ENCODE data around the gene FOLR1. TPM values are rescaled to one million over a fixed set of nuclear protein-coding genes. Genes with fewer than 3 reads are reported as not detected.

Gene FOLR1
- total and polyA plus RNA-seq, 2 of the 4 experiments (the other 2 are of a cell fraction) = 0.24 TPM; not detected in 1

- 100% methylated on average over 1 of the region's 3 CpGs; no CpG with 5 or more reads in 1 of the 2 experiments for WGBS, 2 experiments (ENCODE audit: extremely low coverage in 2 of 2, insufficient read length in 1 of 2)
- Histone ChIP-seq H4K5ac (ENCODE audit: low read depth, low read length) (no peak overlapping the region), H2BK5ac (ENCODE audit: low read depth, low read length, poor library complexity, severe bottlenecking) (no peak overlapping the region), H2BK120ac (ENCODE audit: low read depth, low read length) (no peak overlapping the region), H4K91ac (ENCODE audit: insufficient read depth, low read depth, low read length) (no peak overlapping the region), H3K4me3 (ENCODE audit: insufficient read depth, low read depth, low read length) (no peak overlapping the region), H3K4me1 (ENCODE audit: control insufficient read depth, insufficient read depth, low read length) (no peaks in the 10 kb centered on the region), H3K79me1 (ENCODE audit: low read depth in 1 of 2, low read length in 2 of 2) (no peaks in the 10 kb centered on the region), H3K4ac (ENCODE audit: low read depth, low read length) (no peak overlapping the region), H3K4me2 (ENCODE audit: low read depth, low read length) (no peak overlapping the region), H3K9me3 (ENCODE audit: control insufficient read depth, insufficient read depth, low read length) (peaks cover 3% of the 10 kb centered on the region; the same call in 1 of the 2 replicates), H2BK15ac (ENCODE audit: low read depth, low read length) (no peak overlapping the region), H3K27ac (ENCODE audit: insufficient read depth, low read length) (no peak overlapping the region), H3K9me1 (ENCODE audit: insufficient read depth, low read length) (no peaks in the 10 kb centered on the region), H4K20me1 (ENCODE audit: insufficient read depth, low read length) (no peaks in the 10 kb centered on the region), H2AK9ac (replicated peaks; ENCODE audit: low read depth, low read length, poor library complexity) (no peak overlapping the region), H3K9ac (ENCODE audit: low read depth, low read length) (no peak overlapping the region), H3K56ac (ENCODE audit: extremely low read depth, insufficient read depth, low read length) (no peak overlapping the region), H3K14ac (replicated peaks; ENCODE audit: low read depth, low read length) (no peak overlapping the region), H2AFZ (replicated peaks; ENCODE audit: low read length, poor library complexity) (no peak overlapping the region), H3K27me3 (ENCODE audit: control insufficient read depth, insufficient read depth, low read length) (peaks cover 14% of the 10 kb centered on the region; the same call in 1 of the 2 replicates), H4K8ac (ENCODE audit: low read depth in 2 of 2, low read length in 2 of 2) (no peak overlapping the region), H3K36me3 (ENCODE audit: control insufficient read depth, insufficient read depth, low read length) (no peaks in the 10 kb centered on the region), H2BK20ac (ENCODE audit: low read depth, low read length) (no peak overlapping the region), H3K23ac (ENCODE audit: low read depth, low read length) (no peak overlapping the region), H3K18ac (ENCODE audit: low read depth, low read length) (no peak overlapping the region), H2AK5ac (ENCODE audit: low read depth, low read length) (no peak overlapping the region)
- dilution Hi-C loops (cut with HindIII; ENCODE audit: low sequenced_read_pairs, unreplicated experiment) = no loop called here
- no peak for ATAC-seq (ENCODE audit: low read depth)
- TF ChIP-seq MXI1 (IDR thresholded peaks at IDR 0.05; ENCODE audit: borderline replicate concordance, low read depth, low read length) (no peak), RAD21 (IDR thresholded peaks at IDR 0.05; ENCODE audit: low read length) (no peak), CTCF (conservative IDR thresholded peaks at IDR 0.05; ENCODE audit: low read depth, low read length) (no peak), RFX5 (IDR thresholded peaks at IDR 0.05; ENCODE audit: low read depth, low read length) (no peak), CEBPB (IDR thresholded peaks at IDR 0.05; ENCODE audit: low read depth, low read length) (no peak), SMC3 (IDR thresholded peaks at IDR 0.05; ENCODE audit: low read depth, low read length) (no peak), RCOR1 (IDR thresholded peaks at IDR 0.05; ENCODE audit: insufficient replicate concordance, low read length) (no peak), MAZ (IDR thresholded peaks at IDR 0.05; ENCODE audit: borderline replicate concordance, low read depth, low read length) (no peak), NFE2L2 (IDR thresholded peaks at IDR 0.05; ENCODE audit: low read depth, low read length) (no peak), BHLHE40 (IDR thresholded peaks at IDR 0.05; ENCODE audit: low read depth, low read length) (no peak), USF2 (IDR thresholded peaks at IDR 0.05; ENCODE audit: low read depth, low read length) (no peak), ELK1 (IDR thresholded peaks at IDR 0.05; ENCODE audit: borderline replicate concordance, low read depth, low read length) (no peak), CHD1 (IDR thresholded peaks at IDR 0.05; ENCODE audit: low read depth, low read length) (no peak), POLR2A (IDR thresholded peaks at IDR 0.05; ENCODE audit: low read depth, low read length) (no peak), MAFK (IDR thresholded peaks at IDR 0.05; ENCODE audit: low read depth, low read length) (no peak), FOS (IDR thresholded peaks at IDR 0.05; ENCODE audit: low read depth, low read length) (no peak)
- in situ Hi-C loops (cut with MboI; ENCODE audit: low sequenced_read_pairs) = no loop called here
- DNase-seq = no peak
- POLR2A ChIA-PET (ENCODE audit: unreplicated experiment) = no interaction called here
- BruUV-seq (replicated peaks) = no TSS peak
- intact Hi-C loops (cut with micrococcal nuclease) = no loop called here
- CTCF ChIA-PET = interaction anchor here (1.5 kb wide), 1 partner anchor 24 kb away, joined by 4 read pairs; no protein-coding TSS in a partner anchor
Observed at GRCh38 chr11:72208281-72208680, 16.3 kb downstream of the FOLR1 start.

All from IMR-90 (cell line).